HepG2 (cell line): ENCODE measurements around the gene EEPD1. TPM values are rescaled to one million over a fixed set of nuclear protein-coding genes. Genes with fewer than 3 reads are reported as not detected.
A peak's percentile ranks its signal among the peaks of the same experiment; 100 is the strongest.

ENCODE experiments used
- ATAC-seq: fragments of 200-7000 bp; cut with Tn5 transposase; 3 replicates; pipeline ENCODE4 v1.9.1; 2020; ENCODE audit warnings: mild to moderate bottlenecking, moderate library complexity
- BruUV-seq: library from RNA; stranded (reverse); fragments of 400-500 nt; replicated peaks from 2 replicates; lab custom pipeline; 2021; lab: Mats Ljungman, UMichigan
- CTCF ChIA-PET: fragments of 300-600 bp; formaldehyde crosslinking; extraction: SDS; loops from one replicate; lab custom pipeline; 2021; ENCODE audit warnings: low total read pairs, inconsistent platforms, low intra/inter-chr PET ratio; lab: Yijun Ruan, JAX
- POLR2A ChIA-PET: fragments of 350-600 bp; sonication (Branson Sonifier 250); formaldehyde crosslinking; loops from one replicate; lab custom pipeline; 2020; ENCODE audit warnings: antibody characterized with exemption, inconsistent platforms; lab: Yijun Ruan, JAX
- DNase-seq: peaks from one replicate; pipeline ENCODE4 v3.0.0-alpha.2; 2015; ENCODE audit warnings: low spot score
- FAIRE-seq: peaks from 3 replicates; lab custom pipeline; 2011; peaks lifted over from hg19 to GRCh38; lab: Jason Lieb, UNC
- H2AFZ ChIP-seq: one replicate; pipeline ENCODE4 v1.6.1; 2011; ENCODE audit warnings: low read length, inconsistent platforms
- H3K27ac ChIP-seq: fragments of 300-600 bp; 3 replicates; pipeline ENCODE4 v1.8.0; 2011; ENCODE audit warnings: mixed run types, mild to moderate bottlenecking, mixed read lengths, low read length, inconsistent platforms; ENCODE audit not compliant: insufficient read depth; ENCODE audit errors: extremely low read length
- H3K27me3 ChIP-seq, 2 experiments: fragments of 200-600 bp in 1 of 2; 2 replicates in 1 of 2; 3 replicates in 1 of 2; pipeline versions ENCODE4 v1.6.0 to v1.8.0; 2011; ENCODE audit warnings: low read length in 2 of 2, mild to moderate bottlenecking in 2 of 2, moderate library complexity in 2 of 2, inconsistent platforms in 1 of 2; ENCODE audit not compliant: insufficient read depth in 2 of 2, control insufficient read depth in 1 of 2
- H3K36me3 ChIP-seq, 2 experiments: fragments of 200-600 bp in 1 of 2; replicated peaks in 1 of 2; 2 replicates in 1 of 2; 3 replicates in 1 of 2; pipeline versions ENCODE4 v1.5.1 to v1.8.0; 2011; ENCODE audit warnings: low read length in 2 of 2, inconsistent platforms in 1 of 2; ENCODE audit not compliant: insufficient read depth in 2 of 2, control insufficient read depth in 1 of 2
- H3K4me1 ChIP-seq: 2 replicates; pipeline ENCODE4 v1.5.1; 2012; ENCODE audit warnings: low read length, inconsistent platforms; ENCODE audit not compliant: insufficient read depth
- H3K4me2 ChIP-seq: 2 replicates; pipeline ENCODE4 v1.6.0; 2011; ENCODE audit warnings: low read depth, low read length, inconsistent platforms
- H3K4me3 ChIP-seq, 3 experiments: fragments of 200-600 bp in 1 of 3; sonication (generic), shearing (Covaris generic) in 1 of 3; replicated peaks in 1 of 3; 2 replicates each; pipeline ENCODE4 v1.5.1; 2011 to 2016; ENCODE audit warnings: low read length in 3 of 3, inconsistent platforms in 2 of 3, low read depth in 2 of 3, mild to moderate bottlenecking in 2 of 3, control low read depth in 1 of 3, mixed read lengths in 1 of 3; ENCODE audit not compliant: insufficient read depth in 1 of 3
- H3K79me2 ChIP-seq: one replicate; pipeline ENCODE4 v1.6.1; 2011; ENCODE audit warnings: low read length, inconsistent platforms; ENCODE audit not compliant: insufficient read depth
- H3K9ac ChIP-seq: 2 replicates; pipeline ENCODE4 v1.6.0; 2011; ENCODE audit warnings: mild to moderate bottlenecking, low read depth, low read length, inconsistent platforms; ENCODE audit not compliant: insufficient read depth
- H3K9me3 ChIP-seq: 2 replicates; pipeline ENCODE4 v1.5.1; 2012; ENCODE audit warnings: mild to moderate bottlenecking, low read length
- H4K20me1 ChIP-seq: 2 replicates; pipeline ENCODE4 v1.6.0; 2011; ENCODE audit warnings: inconsistent platforms, mild to moderate bottlenecking, low read length, moderate library complexity; ENCODE audit not compliant: insufficient read depth
- BCL6 ChIP-seq: IDR thresholded peaks from 2 replicates; pipeline ENCODE4 v1.6.1; 2016; ENCODE audit warnings: missing genetic modification reagents, missing compliant biosample characterization
- CHCHD3 ChIP-seq: sonication (generic); formaldehyde crosslinking; IDR thresholded peaks from 2 replicates; pipeline ENCODE4 v1.8.0; 2022; ENCODE audit warnings: mild to moderate bottlenecking, missing genetic modification reagents, moderate library complexity
- DNMT1 ChIP-seq: sonication (generic); formaldehyde crosslinking; IDR thresholded peaks from 2 replicates; pipeline ENCODE4 v1.5.1; 2020; ENCODE audit warnings: mild to moderate bottlenecking, missing genetic modification reagents
- ELF3 ChIP-seq: IDR thresholded peaks from 2 replicates; pipeline ENCODE4 v1.6.1; 2016; ENCODE audit warnings: missing genetic modification reagents, missing compliant biosample characterization
- FOXP1 ChIP-seq, 2 experiments: fragments of 450-650 bp in 1 of 2; IDR thresholded peaks; 2 replicates each; pipeline ENCODE4 v1.6.1; 2017 to 2018; ENCODE audit warnings: antibody characterized with exemption in 1 of 2
- KDM4B ChIP-seq: sonication (generic); formaldehyde crosslinking; IDR thresholded peaks from 2 replicates; pipeline ENCODE4 v1.4.0; 2020; ENCODE audit warnings: missing genetic modification reagents
- MED1 ChIP-seq: sonication (generic); formaldehyde crosslinking; IDR thresholded peaks from 2 replicates; pipeline ENCODE4 v1.4.0; 2020; ENCODE audit warnings: missing genetic modification reagents
- RARA ChIP-seq: IDR thresholded peaks from 2 replicates; pipeline ENCODE4 v1.6.1; 2016; ENCODE audit warnings: missing genetic modification reagents, missing compliant biosample characterization
- ZBTB21 ChIP-seq: sonication (generic); formaldehyde crosslinking; IDR thresholded peaks from 2 replicates; pipeline ENCODE4 v1.4.0; 2020; ENCODE audit warnings: missing genetic modification reagents
- ZEB1 ChIP-seq: IDR thresholded peaks from 2 replicates; pipeline ENCODE4 v1.6.1; 2012; ENCODE audit warnings: mild to moderate bottlenecking, low read depth, inconsistent platforms; ENCODE audit not compliant: insufficient replicate concordance
- ZIK1 ChIP-seq: sonication (generic); formaldehyde crosslinking; IDR thresholded peaks from 2 replicates; pipeline ENCODE4 v1.5.0; 2020; ENCODE audit warnings: mild to moderate bottlenecking, low read depth, missing genetic modification reagents, borderline replicate concordance
- ZNF12 ChIP-seq: sonication (generic); formaldehyde crosslinking; IDR thresholded peaks from 2 replicates; pipeline ENCODE4 v1.5.0; 2020; ENCODE audit warnings: missing genetic modification reagents
- ZNF780A ChIP-seq: sonication (generic); formaldehyde crosslinking; IDR thresholded peaks from 2 replicates; pipeline ENCODE4 v1.8.0; 2022; ENCODE audit warnings: mild to moderate bottlenecking, missing genetic modification reagents, moderate library complexity
- WGBS: methylation state at CpG from one replicate; pipeline ENCODE4 v1.1.6; 2017; ENCODE audit warnings: low lambda C conversion rate; 5-methylcytosine and 5-hydroxymethylcytosine counted together
- in situ Hi-C: cut with HindIII; loops from 2 replicates; pipeline ENCODE4 v1.10.0; 2017; ENCODE audit warnings: low pct_unique_long_range_greater_than_20kb; ENCODE audit not compliant: extremely low pct_ligation_motif_present
- intact Hi-C: fragments of 100-400 bp; cut with micrococcal nuclease; formaldehyde crosslinking; loops from one replicate; pipeline ENCODE4 v1.10.0; 2022; ENCODE audit not compliant: unreplicated experiment
- polyA plus RNA-seq, 8 experiments: library from polyadenylated mRNA; depleted of rRNA in 3 of 8; stranded (reverse) in 7 of 8; unstranded in 1 of 8; fragments of >200 nt; fragmentation: Illumina TruSeq in 4 of 8; extraction: Trizol in 4 of 8; gene quantifications; 2 replicates each; pipeline versions ENCODE4 v1.2.1 to v1.2.3, GENCODE V29; 2011 to 2016; ENCODE audit warnings: low read depth in 4 of 8, missing spikeins in 1 of 8, mixed read lengths in 1 of 8; ENCODE audit not compliant: insufficient read depth in 1 of 8
- total RNA-seq, 5 experiments: library from RNA; depleted of rRNA; stranded (reverse); fragments of >200 nt; fragmentation: Illumina TruSeq; extraction: Trizol; gene quantifications; 2 replicates each; pipeline ENCODE4 v1.2.3, GENCODE V29; 2016; ENCODE audit warnings: low read depth in 1 of 5
- TF ChIP-seq, protein P1 (sequence below): sonication (generic); formaldehyde crosslinking; IDR thresholded peaks from 2 replicates; pipeline ENCODE4 v1.4.0; 2020; ENCODE audit warnings: low read depth, mild to moderate bottlenecking, missing genetic modification reagents
- TF ChIP-seq, protein P2 (sequence below): IDR thresholded peaks from 2 replicates; pipeline ENCODE4 v1.6.1; 2012; ENCODE audit warnings: low read length, improper control_type of control experiment

EEPD1 gene
- total and polyA plus RNA-seq, 2 of the 13 experiments (the other 11 are each of a cell fraction or from before 2014, with no cell fraction given) = 10.1 to 16.4 TPM

DNA sequence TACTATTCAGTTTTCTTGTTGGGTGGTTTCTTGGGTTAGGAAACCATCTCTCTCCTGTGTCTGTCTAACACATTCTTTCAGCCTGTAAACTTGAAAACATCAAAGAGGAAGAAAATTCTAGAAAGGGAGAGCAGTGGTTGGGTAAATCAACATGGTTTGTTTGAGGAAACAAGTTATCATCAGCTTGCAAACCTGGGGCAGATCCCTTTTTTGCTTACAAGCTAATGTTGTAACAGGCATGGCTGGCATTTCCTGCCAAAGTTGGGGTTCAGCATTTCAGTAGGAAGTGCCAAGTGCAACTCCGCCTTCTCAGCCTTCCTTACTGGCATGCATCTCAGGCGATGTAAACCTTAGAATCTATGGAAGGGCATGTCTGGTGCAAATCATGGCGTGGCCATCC lies 112.6 kb downstream of the EEPD1 start:
- whole genome bisulfite sequencing = 93% methylated on average over 3 of the region's 3 CpGs
- Histone ChIP-seq H3K4me3 (no peak overlapping the region), H2AFZ (no peak overlapping the region), H3K79me2 (peaks cover 6% of the 10 kb centered on the region)
- no peak for ATAC-seq
- no peak for TF ChIP-seq CHCHD3
- no peak for TF ChIP-seq ZBTB21 (CRISPR knock-in tag)
- no peak for TF ChIP-seq ZNF780A (CRISPR knock-in tag)
- 0 out of 2 replicates have a peak, but pooled peaks have one; percentile 13 for TF ChIP-seq MED1 (CRISPR knock-in tag)
- TF ChIP-seq, protein P1, sequence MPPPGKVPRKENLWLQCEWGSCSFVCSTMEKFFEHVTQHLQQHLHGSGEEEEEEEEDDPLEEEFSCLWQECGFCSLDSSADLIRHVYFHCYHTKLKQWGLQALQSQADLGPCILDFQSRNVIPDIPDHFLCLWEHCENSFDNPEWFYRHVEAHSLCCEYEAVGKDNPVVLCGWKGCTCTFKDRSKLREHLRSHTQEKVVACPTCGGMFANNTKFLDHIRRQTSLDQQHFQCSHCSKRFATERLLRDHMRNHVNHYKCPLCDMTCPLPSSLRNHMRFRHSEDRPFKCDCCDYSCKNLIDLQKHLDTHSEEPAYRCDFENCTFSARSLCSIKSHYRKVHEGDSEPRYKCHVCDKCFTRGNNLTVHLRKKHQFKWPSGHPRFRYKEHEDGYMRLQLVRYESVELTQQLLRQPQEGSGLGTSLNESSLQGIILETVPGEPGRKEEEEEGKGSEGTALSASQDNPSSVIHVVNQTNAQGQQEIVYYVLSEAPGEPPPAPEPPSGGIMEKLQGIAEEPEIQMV = no peak
- peak; percentile 28; the same call in 1 of the 2 replicates for TF ChIP-seq ELF3 (CRISPR knock-in tag)
- no peak for TF ChIP-seq FOXP1 (IDR thresholded peaks at IDR 0.05)
- peak; percentile 11; the same call in 1 of the 2 replicates for TF ChIP-seq FOXP1 (CRISPR knock-in tag; IDR thresholded peaks at IDR 0.05)
- TF ChIP-seq KDM4B (CRISPR knock-in tag) = no peak
- peak; percentile 27; the same call in 1 of the 2 replicates for TF ChIP-seq RARA (CRISPR knock-in tag)
- TF ChIP-seq, protein P2, sequence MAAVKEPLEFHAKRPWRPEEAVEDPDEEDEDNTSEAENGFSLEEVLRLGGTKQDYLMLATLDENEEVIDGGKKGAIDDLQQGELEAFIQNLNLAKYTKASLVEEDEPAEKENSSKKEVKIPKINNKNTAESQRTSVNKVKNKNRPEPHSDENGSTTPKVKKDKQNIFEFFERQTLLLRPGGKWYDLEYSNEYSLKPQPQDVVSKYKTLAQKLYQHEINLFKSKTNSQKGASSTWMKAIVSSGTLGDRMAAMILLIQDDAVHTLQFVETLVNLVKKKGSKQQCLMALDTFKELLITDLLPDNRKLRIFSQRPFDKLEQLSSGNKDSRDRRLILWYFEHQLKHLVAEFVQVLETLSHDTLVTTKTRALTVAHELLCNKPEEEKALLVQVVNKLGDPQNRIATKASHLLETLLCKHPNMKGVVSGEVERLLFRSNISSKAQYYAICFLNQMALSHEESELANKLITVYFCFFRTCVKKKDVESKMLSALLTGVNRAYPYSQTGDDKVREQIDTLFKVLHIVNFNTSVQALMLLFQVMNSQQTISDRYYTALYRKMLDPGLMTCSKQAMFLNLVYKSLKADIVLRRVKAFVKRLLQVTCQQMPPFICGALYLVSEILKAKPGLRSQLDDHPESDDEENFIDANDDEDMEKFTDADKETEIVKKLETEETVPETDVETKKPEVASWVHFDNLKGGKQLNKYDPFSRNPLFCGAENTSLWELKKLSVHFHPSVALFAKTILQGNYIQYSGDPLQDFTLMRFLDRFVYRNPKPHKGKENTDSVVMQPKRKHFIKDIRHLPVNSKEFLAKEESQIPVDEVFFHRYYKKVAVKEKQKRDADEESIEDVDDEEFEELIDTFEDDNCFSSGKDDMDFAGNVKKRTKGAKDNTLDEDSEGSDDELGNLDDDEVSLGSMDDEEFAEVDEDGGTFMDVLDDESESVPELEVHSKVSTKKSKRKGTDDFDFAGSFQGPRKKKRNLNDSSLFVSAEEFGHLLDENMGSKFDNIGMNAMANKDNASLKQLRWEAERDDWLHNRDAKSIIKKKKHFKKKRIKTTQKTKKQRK = no peak
- TF ChIP-seq ZNF12 (CRISPR knock-in tag) = no peak
- no peak for TF ChIP-seq ZIK1 (CRISPR knock-in tag)
- TF ChIP-seq DNMT1 (CRISPR knock-in tag) = no peak
- no peak for TF ChIP-seq ZEB1
- 0 out of 2 replicates have a peak, but pooled peaks have one; percentile 36 for TF ChIP-seq BCL6 (CRISPR knock-in tag)
- TF ChIP-seq, all 625 proteins: peak for 5
- Histone ChIP-seq H3K4me1 (peaks cover 65% of the 10 kb centered on the region), H4K20me1 (no peaks in the 10 kb centered on the region), H3K9me3 (no peaks in the 10 kb centered on the region), H3K9ac (no peak overlapping the region), H3K27me3 (no peaks in the 10 kb centered on the region), H3K27ac (no peak overlapping the region), H3K36me3 (peaks cover 0 to 7% of the 10 kb centered on the region in 2 experiments; a peak in 1 of 5 replicates), H3K4me2 (no peak overlapping the region)
- intact Hi-C loops = loop anchor here (1.0 kb wide), 1 partner anchor 7 kb away; no protein-coding TSS in a partner anchor
- FAIRE-seq = no peak
- POLR2A ChIA-PET = no interaction called here
- DNase-seq = peak; percentile 40
- BruUV-seq = no TSS peak
- CTCF ChIA-PET = no interaction called here
- in situ Hi-C loops = no loop called here
